ENCODE data around the gene MED10.

The MED10 gene

GRCh38 chr5:6348476-6349000, 29.8 kb downstream of the MED10 start:
- DNase-seq, result no peak

- no peak for DNase-seq
These were observed 30.7 kb downstream of the MED10 start for GRCh38 chr5:6347673-6348072.

- no peak for DNase-seq
These were observed 31.2 kb downstream of the MED10 start for GRCh38 chr5:6347165-6347564.

GRCh38 chr5:6344593-6344989, 33.8 kb downstream of the MED10 start:
- no peak for DNase-seq

GRCh38 chr5:6343951-6344592, 34.3 kb downstream of the MED10 start:
- DNase-seq, result no peak

- DNase-seq, result no peak
These were observed 35.5 kb downstream of the MED10 start for GRCh38 chr5:6342689-6343315.

GRCh38 chr5:6340100-6340499, 38.2 kb downstream of the MED10 start:
- no peak for DNase-seq

- DNase-seq, result no peak
These were observed 39.5 kb downstream of the MED10 start for GRCh38 chr5:6338871-6339270.

GRCh38 chr5:6338135-6338534, 40.2 kb downstream of the MED10 start:
- no peak for DNase-seq

GRCh38 chr5:6333182-6333905, 45.0 kb downstream of the MED10 start:
- DNase-seq, result no peak

- no peak for DNase-seq
These were observed 50.2 kb downstream of the MED10 start for GRCh38 chr5:6328173-6328572.

- DNase-seq, result no peak
These were observed 51.6 kb downstream of the MED10 start for GRCh38 chr5:6326776-6327175.

- no peak for DNase-seq
These were observed 56.1 kb downstream of the MED10 start for GRCh38 chr5:6322163-6322713.

All from activated CD4-positive, CD25-positive, alpha-beta regulatory T cell treated with anti-CD3 and anti-CD28 coated beads, Interleukin-2, amount 50 U/mL, for 72 hours (primary cell).